HCT116 (cell line): ENCODE data around the gene RAB4B. TPM values are rescaled to one million over a fixed set of nuclear protein-coding genes. Genes with fewer than 3 reads are reported as not detected.

ENCODE experiments used
- ATAC-seq: fragments of 200-7000 bp; cut with Tn5 transposase; 2 replicates; pipeline ENCODE4 v1.9.1; 2020; ENCODE audit warnings: mild to moderate bottlenecking, moderate library complexity
- BruUV-seq: library from RNA; stranded (reverse); fragments of 400-500 nt; replicated peaks from 2 replicates; lab custom pipeline; 2021; lab: Mats Ljungman, UMichigan
- CTCF ChIA-PET: fragments of 300-600 bp; sonication (Branson Sonifier 250); formaldehyde crosslinking; loops from one replicate; lab custom pipeline; 2021; ENCODE audit warnings: antibody characterized with exemption; lab: Charles Lee
- POLR2A ChIA-PET: fragments of 300-600, 350-600 bp; sonication (Branson Sonifier 250); formaldehyde crosslinking; loops from one replicate; lab custom pipeline; 2021; ENCODE audit warnings: antibody characterized with exemption; lab: Charles Lee
- RAD21 ChIA-PET, 2 experiments: fragments of 300-600 bp; sonication (Branson Sonifier 250); formaldehyde crosslinking; loops; one replicate each; lab custom pipeline; 2023; ENCODE audit warnings: low total read pairs in 2 of 2; ENCODE audit not compliant: uncharacterized antibody in 2 of 2, unreplicated experiment in 2 of 2, low non-redundant PET in 1 of 2; lab: Charles Lee
- DNase-seq: peaks from one replicate; pipeline ENCODE4 v3.0.0-alpha.2; 2010; ENCODE audit warnings: low read depth, low spot score
- H2AFZ ChIP-seq: fragments of 200-600 bp; shearing (Covaris generic), sonication (generic); 2 replicates; pipeline ENCODE4 v1.6.1; 2017; ENCODE audit warnings: low read depth, mixed run types, mixed read lengths, antibody characterized with exemption, low read length; ENCODE audit not compliant: poor library complexity, severe bottlenecking
- H3K27ac ChIP-seq: 2 replicates; pipeline ENCODE4 v1.5.1; 2012; ENCODE audit warnings: low read depth, low read length
- H3K27me3 ChIP-seq: fragments of 200-600 bp; sonication (generic); 2 replicates; pipeline ENCODE4 v1.6.1; 2016; ENCODE audit warnings: mixed run types, low read length, mixed read lengths; ENCODE audit not compliant: insufficient read depth
- H3K36me3 ChIP-seq, 2 experiments: fragments of 200-500 bp in 1 of 2; fragments of 200-600 bp in 1 of 2; sonication (Bioruptor generic) in 1 of 2; sonication (generic) in 1 of 2; 2 replicates each; pipeline versions ENCODE4 v1.5.1 to v1.6.1; 2014 to 2016; ENCODE audit warnings: low read length in 2 of 2, inconsistent platforms in 1 of 2, mixed read lengths in 1 of 2, mixed run types in 1 of 2; ENCODE audit not compliant: insufficient read depth in 2 of 2, control insufficient read depth in 1 of 2
- H3K4me1 ChIP-seq, 2 experiments: fragments of 200-600 bp in 1 of 2; sonication (generic) in 1 of 2; 2 replicates each; pipeline versions ENCODE4 v1.5.1 to v1.6.1; 2012 to 2017; ENCODE audit warnings: low read length in 2 of 2, inconsistent platforms in 1 of 2, mild to moderate bottlenecking in 1 of 2, mixed read lengths in 1 of 2, mixed run types in 1 of 2, moderate library complexity in 1 of 2; ENCODE audit not compliant: insufficient read depth in 2 of 2, control insufficient read depth in 1 of 2
- H3K4me2 ChIP-seq: fragments of 200-600 bp; sonication (generic); 2 replicates; pipeline ENCODE4 v1.6.1; 2017; ENCODE audit warnings: mixed run types, low read length, mixed read lengths
- H3K4me3 ChIP-seq, 2 experiments: fragments of 200-600 bp in 1 of 2; sonication (generic) in 1 of 2; replicated peaks in 1 of 2; 2 replicates each; pipeline ENCODE4 v1.5.1; 2011 to 2016; ENCODE audit warnings: low read length in 2 of 2, control low read depth in 1 of 2, low read depth in 1 of 2, mild to moderate bottlenecking in 1 of 2, mixed read lengths in 1 of 2, mixed run types in 1 of 2
- H3K79me2 ChIP-seq: fragments of 200-600 bp; sonication (generic); 2 replicates; pipeline ENCODE4 v1.6.1; 2017; ENCODE audit warnings: mild to moderate bottlenecking, mixed run types, low read length, moderate library complexity, mixed read lengths; ENCODE audit not compliant: insufficient read depth
- H3K9ac ChIP-seq: fragments of 200-600 bp; sonication (generic); 2 replicates; pipeline ENCODE4 v1.6.1; 2016; ENCODE audit warnings: low read length, mixed read lengths
- H3K9me2 ChIP-seq: fragments of 200-600 bp; sonication (generic), shearing (Covaris generic); 2 replicates; pipeline ENCODE4 v1.6.1; 2017; ENCODE audit warnings: mixed run types, mild to moderate bottlenecking, moderate library complexity; ENCODE audit not compliant: insufficient read depth
- H3K9me3 ChIP-seq, 2 experiments: fragments of 200-500 bp in 1 of 2; fragments of 200-600 bp in 1 of 2; sonication (Bioruptor generic) in 1 of 2; sonication (generic) in 1 of 2; 2 replicates each; pipeline ENCODE4 v1.6.1; 2014 to 2017; ENCODE audit warnings: low read length in 2 of 2, mixed read lengths in 2 of 2, inconsistent platforms in 1 of 2, low read depth in 1 of 2, mild to moderate bottlenecking in 1 of 2, mixed run types in 1 of 2, moderate library complexity in 1 of 2; ENCODE audit not compliant: control insufficient read depth in 1 of 2, insufficient read depth in 1 of 2
- H4K20me1 ChIP-seq: fragments of 200-600 bp; sonication (generic), shearing (Covaris generic); 2 replicates; pipeline ENCODE4 v1.6.1; 2017; ENCODE audit warnings: mixed run types, mild to moderate bottlenecking, moderate library complexity; ENCODE audit not compliant: insufficient read depth
- ATF3 ChIP-seq: IDR thresholded peaks from 2 replicates; pipeline ENCODE4 v1.6.1; 2012
- CBX3 ChIP-seq: IDR thresholded peaks from 2 replicates; pipeline ENCODE4 v1.6.1; 2012; ENCODE audit warnings: low read depth
- CEBPB ChIP-seq: IDR thresholded peaks from 2 replicates; pipeline ENCODE4 v1.6.1; 2012; ENCODE audit warnings: low read depth
- EGR1 ChIP-seq: IDR thresholded peaks from 2 replicates; pipeline ENCODE4 v1.6.1; 2012; ENCODE audit warnings: low read depth
- ELF1 ChIP-seq: IDR thresholded peaks from 2 replicates; pipeline ENCODE4 v1.6.1; 2012; ENCODE audit warnings: low read depth, borderline replicate concordance
- EZH2 ChIP-seq: fragments of 200-600 bp; sonication (generic); IDR thresholded peaks from 2 replicates; pipeline ENCODE4 v1.6.1; 2017; ENCODE audit warnings: antibody characterized with exemption, mixed run types
- JUND ChIP-seq: IDR thresholded peaks from 2 replicates; pipeline ENCODE4 v1.6.1; 2012
- MAX ChIP-seq: IDR thresholded peaks from 2 replicates; pipeline ENCODE4 v1.6.1; 2012
- POLR2A ChIP-seq: IDR thresholded peaks from 2 replicates; pipeline ENCODE4 v1.7.0; 2011; ENCODE audit warnings: borderline replicate concordance; ENCODE audit not compliant: insufficient read depth, insufficient read length; ENCODE audit errors: extremely low read depth
- RAD21 ChIP-seq: IDR thresholded peaks from 2 replicates; pipeline ENCODE4 v1.6.1; 2012; ENCODE audit warnings: low read depth, mild to moderate bottlenecking
- REST ChIP-seq: IDR thresholded peaks from 2 replicates; pipeline ENCODE4 v1.6.1; 2012; ENCODE audit warnings: low read depth
- SP1 ChIP-seq: IDR thresholded peaks from 2 replicates; pipeline ENCODE4 v1.6.1; 2012; ENCODE audit warnings: low read depth
- SRF ChIP-seq: IDR thresholded peaks from 2 replicates; pipeline ENCODE4 v1.6.1; 2012; ENCODE audit warnings: low read depth
- TCF7L2 ChIP-seq: IDR thresholded peaks from 2 replicates; pipeline ENCODE4 v1.7.0; 2011; ENCODE audit warnings: borderline replicate concordance, inconsistent platforms; ENCODE audit not compliant: insufficient read depth, insufficient read length; ENCODE audit errors: extremely low read depth
- ZFX ChIP-seq: fragments of 450-650 bp; IDR thresholded peaks from 2 replicates; pipeline ENCODE4 v1.6.1; 2017
- ZNF274 ChIP-seq: fragments of 200-500 bp; sonication (Bioruptor generic); IDR thresholded peaks from 2 replicates; pipeline ENCODE4 v1.6.1; 2014; ENCODE audit warnings: mild to moderate bottlenecking, low read depth, low read length, inconsistent platforms
- intact Hi-C: fragments of 100-400 bp; cut with micrococcal nuclease; formaldehyde crosslinking; loops from 2 replicates; pipeline ENCODE4 v1.10.0; 2022
- total RNA-seq: library from RNA; stranded (reverse); gene quantifications from one replicate; pipeline ENCODE4 v1.2.1, GENCODE V29; 2021; ENCODE audit not compliant: unreplicated experiment

RAB4B gene
- total RNA-seq, 1 experiment from 2014 or later, result 18.7 TPM

- Histone ChIP-seq H4K20me1 (0 out of 2 replicates have a peak, but pooled peaks cover 3% of the 10 kb centered on the region), H3K4me3 (no peak overlapping the region), H3K9ac (0 out of 2 replicates have a peak overlapping the region, but pooled peaks have one; percentile 0), H3K4me2 (no peak overlapping the region), H3K9me2 (no peaks in the 10 kb centered on the region), H3K4me1 (peaks cover 7 to 21% of the 10 kb centered on the region in 2 experiments; a peak in 3 of 4 replicates)
- POLR2A ChIA-PET, result no interaction called here
- no TSS peak for BruUV-seq
- RAD21 ChIA-PET, result no interaction called here
- ATAC-seq (no peak), DNase-seq (no peak)
- intact Hi-C loops, result no loop called here
- TF ChIP-seq TCF7L2 (no peak), ZNF274 (no peak), ELF1 (no peak), POLR2A (no peak), SRF (no peak), EGR1 (no peak), ATF3 (no peak), JUND (no peak), ZFX (no peak), EZH2 (no peak), RAD21 (no peak), CBX3 (no peak), SP1 (no peak), CEBPB (no peak)
- TF ChIP-seq, all 23 proteins: peak for 0
- H3K27me3 ChIP-seq, result no peaks in the 10 kb centered on the region
- CTCF ChIA-PET, result no interaction called here
- H3K79me2 ChIP-seq, result peaks cover 90% of the 10 kb centered on the region
- H3K9me3 ChIP-seq, result no peaks in the 10 kb centered on the region
- no peak overlapping the region for H2AFZ ChIP-seq
- no peak overlapping the region; the same call in 1 of the 2 replicates for H3K27ac ChIP-seq
- H3K36me3 ChIP-seq, result peaks cover 38 to 65% of the 10 kb centered on the region in 2 experiments
Measured at GRCh38 chr19:40755248-40755624, 22.8 kb upstream of the RAB4B start.

GRCh38 chr19:40755791-40756190 is 22.3 kb upstream of the RAB4B start:
- 0 out of 2 replicates have a peak, but pooled peaks cover 3% of the 10 kb centered on the region for H4K20me1 ChIP-seq
- no TSS peak for BruUV-seq
- CTCF ChIA-PET, result no interaction called here
- TF ChIP-seq SP1 (no peak), ZFX (no peak), ZNF274 (no peak), CEBPB (no peak), ELF1 (no peak), MAX (no peak), TCF7L2 (no peak), REST (no peak), JUND (no peak)
- H3K27ac ChIP-seq, result peak overlapping the region; percentile 7; the same call in 1 of the 2 replicates
- H3K9me3 ChIP-seq, result no peaks in the 10 kb centered on the region
- peaks cover 7 to 20% of the 10 kb centered on the region in 2 experiments; a peak in 3 of 4 replicates for H3K4me1 ChIP-seq
- no peak overlapping the region for H2AFZ ChIP-seq
- no peaks in the 10 kb centered on the region for H3K9me2 ChIP-seq
- H3K9ac ChIP-seq, result no peak overlapping the region
- H3K4me2 ChIP-seq, result no peak overlapping the region
- intact Hi-C loops, result no loop called here
- no peak overlapping the region for H3K4me3 ChIP-seq
- H3K79me2 ChIP-seq, result peaks cover 96% of the 10 kb centered on the region
- POLR2A ChIA-PET, result no interaction called here
- peaks cover 43 to 70% of the 10 kb centered on the region in 2 experiments for H3K36me3 ChIP-seq
- ATAC-seq, result no peak
- no peak for DNase-seq
- RAD21 ChIA-PET, result no interaction called here
- H3K27me3 ChIP-seq, result no peaks in the 10 kb centered on the region
